Neural progenitor cell (in vitro differentiated cells): Measurements from ENCODE around the gene REV3L. TPM values are rescaled to one million over a fixed set of nuclear protein-coding genes. Genes with fewer than 3 reads are reported as not detected.
"Not testable (repeated sequence)": the region's sequence is repeated elsewhere in the genome, so short reads cannot be mapped to it uniquely, and the experiment has no call there.

Experiments used
- DNase-seq: peaks from one replicate; pipeline ENCODE4 v3.0.0-alpha.2; 2016; ENCODE audit warnings: low spot score
- H2AFZ ChIP-seq: fragments of 200-600 bp; sonication (generic); replicated peaks from 2 replicates; pipeline ENCODE4 v1.6.1; 2016; ENCODE audit warnings: antibody characterized with exemption
- H3F3A ChIP-seq: fragments of 200-600 bp; sonication (generic); 2 replicates; pipeline ENCODE4 v1.6.1; 2016; ENCODE audit warnings: antibody characterized with exemption, low read depth
- H3K27ac ChIP-seq: fragments of 200-600 bp; sonication (generic); 2 replicates; pipeline ENCODE4 v1.5.1; 2016; ENCODE audit warnings: mild to moderate bottlenecking
- H3K27me3 ChIP-seq: fragments of 200-600 bp; sonication (generic); 2 replicates; pipeline ENCODE4 v1.6.1; 2016; ENCODE audit warnings: mild to moderate bottlenecking, moderate library complexity
- H3K36me3 ChIP-seq: fragments of 200-600 bp; sonication (generic); 2 replicates; pipeline ENCODE4 v1.5.1; 2016
- H3K4me1 ChIP-seq: fragments of 200-600 bp; sonication (generic); 2 replicates; pipeline ENCODE4 v1.6.1; 2016; ENCODE audit warnings: mixed run types
- H3K4me2 ChIP-seq: fragments of 200-600 bp; sonication (generic); 2 replicates; pipeline ENCODE4 v1.6.1; 2016
- H3K4me3 ChIP-seq: fragments of 200-600 bp; sonication (generic); 2 replicates; pipeline ENCODE4 v1.5.1; 2016
- H3K79me2 ChIP-seq: fragments of 200-600 bp; sonication (generic); 2 replicates; pipeline ENCODE4 v1.6.1; 2016; ENCODE audit warnings: low read depth
- H3K9ac ChIP-seq: fragments of 200-600 bp; sonication (generic); 2 replicates; pipeline ENCODE4 v1.6.1; 2016
- H3K9me3 ChIP-seq: fragments of 200-600 bp; sonication (generic); 2 replicates; pipeline ENCODE4 v1.5.1; 2016; ENCODE audit warnings: low read depth
- H4K20me1 ChIP-seq: fragments of 200-600 bp; sonication (generic); 2 replicates; pipeline ENCODE4 v1.6.1; 2016; ENCODE audit warnings: low read depth
- H3K27ac Mint-ChIP-seq: 3 replicates; pipeline ENCODE4 v1.8.0; 2021; ENCODE audit warnings: mixed read lengths
- H3K27me3 Mint-ChIP-seq: 2 replicates; pipeline ENCODE4 v1.8.0; 2022; ENCODE audit warnings: low read depth, mild to moderate bottlenecking, inconsistent platforms, moderate library complexity, mixed read lengths; ENCODE audit not compliant: insufficient read depth
- H3K36me3 Mint-ChIP-seq: 3 replicates; pipeline ENCODE4 v1.8.0; 2021; ENCODE audit warnings: mixed read lengths
- H3K4me1 Mint-ChIP-seq: 3 replicates; pipeline ENCODE4 v1.8.0; 2021; ENCODE audit warnings: mixed read lengths
- H3K4me3 Mint-ChIP-seq: 3 replicates; pipeline ENCODE4 v1.8.0; 2021; ENCODE audit warnings: mild to moderate bottlenecking, moderate library complexity, mixed read lengths
- H3K9me3 Mint-ChIP-seq: 3 replicates; pipeline ENCODE4 v1.8.0; 2020; ENCODE audit warnings: mixed read lengths
- CTCF ChIP-seq: fragments of 200-600 bp; sonication (generic); IDR thresholded peaks from 2 replicates; pipeline ENCODE4 v1.5.1; 2017; ENCODE audit warnings: antibody characterized with exemption, mild to moderate bottlenecking
- EZH2 ChIP-seq: fragments of 200-600 bp; sonication (generic); IDR thresholded peaks from 2 replicates; pipeline ENCODE4 v1.6.1; 2017; ENCODE audit warnings: antibody characterized with exemption, mild to moderate bottlenecking, moderate library complexity
- EZH2phosphoT487 ChIP-seq: fragments of 200-600 bp; sonication (generic); IDR thresholded peaks from 2 replicates; pipeline ENCODE4 v1.6.1; 2017; ENCODE audit warnings: antibody characterized with exemption
- total RNA-seq: library from RNA; depleted of rRNA; stranded (reverse); fragments of >200 nt; gene quantifications from 2 replicates; pipeline ENCODE4 v1.2.3, GENCODE V29; 2015; ENCODE audit warnings: low replicate concordance

Gene REV3L
- total RNA-seq, 1 donor from 2014 or later = 23.5 TPM

- H3K9me3 ChIP-seq = no peaks in the 10 kb centered on the region
- H3K79me2 ChIP-seq = peaks cover 88% of the 10 kb centered on the region
- Mint-ChIP-seq H3K9me3 (no peaks in the 10 kb centered on the region), H3K4me3 (no peak overlapping the region), H3K36me3 (no peaks in the 10 kb centered on the region), H3K27ac (no peak overlapping the region), H3K27me3 (no peaks in the 10 kb centered on the region), H3K4me1 (peaks cover 41% of the 10 kb centered on the region)
- H3K27me3 ChIP-seq = peaks cover 55% of the 10 kb centered on the region
- H3K4me1 ChIP-seq = peaks cover 41% of the 10 kb centered on the region
- peak overlapping the region; percentile 52 for H3K4me2 ChIP-seq
- TF ChIP-seq CTCF (no peak), EZH2 (no peak), EZH2phosphoT487 (no peak)
- H2AFZ ChIP-seq = no peak overlapping the region
- H3K9ac ChIP-seq = no peak overlapping the region
- no peak for DNase-seq
- no peak overlapping the region for H3K4me3 ChIP-seq
- H3K27ac ChIP-seq = no peak overlapping the region
- H4K20me1 ChIP-seq = peaks cover 87% of the 10 kb centered on the region
- no peaks in the 10 kb centered on the region for H3K36me3 ChIP-seq
- H3F3A ChIP-seq = peaks cover 30% of the 10 kb centered on the region
Observed at GRCh38 chr6:111477481-111477938, 5.5 kb downstream of the REV3L start.

GRCh38 chr6:111476061-111476460 lies 7.0 kb downstream of the REV3L start:
- H3K4me3 ChIP-seq, H3K4me2 ChIP-seq, H3K36me3 ChIP-seq, H3K9me3 ChIP-seq, H3K27ac Mint-ChIP-seq, H3K27me3 Mint-ChIP-seq, H2AFZ ChIP-seq, DNase-seq, H3K4me3 Mint-ChIP-seq, H3K9ac ChIP-seq, H3K36me3 Mint-ChIP-seq, H3K27ac ChIP-seq, H3K9me3 Mint-ChIP-seq: not testable (repeated sequence)
- H3K4me1 ChIP-seq = peaks cover 34% of the 10 kb centered on the region
- H3K27me3 ChIP-seq = peaks cover 52% of the 10 kb centered on the region
- peaks cover 86% of the 10 kb centered on the region for H3K79me2 ChIP-seq
- H3F3A ChIP-seq = peaks cover 24% of the 10 kb centered on the region
- H3K4me1 Mint-ChIP-seq = peaks cover 32% of the 10 kb centered on the region
- H4K20me1 ChIP-seq = peaks cover 89% of the 10 kb centered on the region

DNA sequence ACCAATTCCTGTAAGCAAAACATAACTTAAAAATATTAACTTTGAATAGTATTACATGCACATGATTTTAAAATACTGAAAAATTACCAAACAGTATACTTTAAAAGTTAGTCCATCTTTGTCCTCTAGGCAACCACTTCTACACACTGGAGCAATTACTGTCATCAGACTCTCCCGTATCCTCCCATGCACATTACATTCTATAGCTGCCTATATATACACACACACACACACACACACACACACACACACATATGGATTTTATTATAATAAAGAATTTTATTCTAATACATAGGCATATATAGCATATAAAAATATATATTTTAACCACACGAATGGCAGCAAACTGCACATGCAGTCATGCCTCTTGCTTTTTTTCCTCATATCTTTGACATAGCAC lies 8.2 kb downstream of the REV3L start:
- H3K4me3 ChIP-seq = no peak overlapping the region
- no peaks in the 10 kb centered on the region for H3K27me3 Mint-ChIP-seq
- TF ChIP-seq EZH2phosphoT487 (no peak), CTCF (no peak), EZH2 (no peak)
- no peak overlapping the region for H3K4me3 Mint-ChIP-seq
- H3K36me3 ChIP-seq = no peaks in the 10 kb centered on the region
- H3K4me1 Mint-ChIP-seq = peaks cover 24% of the 10 kb centered on the region
- H3K27ac ChIP-seq = no peak overlapping the region
- H3K79me2 ChIP-seq = peaks cover 73% of the 10 kb centered on the region
- peaks cover 22% of the 10 kb centered on the region for H3K4me1 ChIP-seq
- no peaks in the 10 kb centered on the region for H3K9me3 ChIP-seq
- H3K36me3 Mint-ChIP-seq = no peaks in the 10 kb centered on the region
- H2AFZ ChIP-seq = no peak overlapping the region
- no peaks in the 10 kb centered on the region for H3K9me3 Mint-ChIP-seq
- peaks cover 89% of the 10 kb centered on the region for H4K20me1 ChIP-seq
- no peak overlapping the region for H3K4me2 ChIP-seq
- H3K27me3 ChIP-seq = peaks cover 39% of the 10 kb centered on the region
- no peak overlapping the region for H3K9ac ChIP-seq
- no peak overlapping the region for H3K27ac Mint-ChIP-seq
- H3F3A ChIP-seq = peaks cover 19% of the 10 kb centered on the region
- no peak for DNase-seq

DNA sequence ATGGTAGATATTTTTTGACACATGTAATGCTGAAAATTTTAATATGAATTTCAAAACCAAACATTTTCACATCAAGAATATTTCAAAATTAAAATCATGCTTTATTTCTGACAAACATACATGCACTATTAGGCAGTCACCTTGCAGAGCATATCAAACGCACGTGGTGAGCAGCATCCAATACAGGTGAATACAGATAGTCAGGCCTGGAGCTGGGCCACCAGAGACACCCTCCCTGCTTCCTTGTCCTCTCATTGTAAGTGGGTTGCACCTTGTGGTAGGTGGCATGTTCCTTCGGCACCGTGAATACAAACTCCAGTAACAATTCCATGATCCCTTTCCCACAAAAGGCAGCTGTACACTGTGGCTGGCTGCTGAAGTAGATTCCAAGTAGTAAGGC lies 8.9 kb downstream of the REV3L start:
- H3K36me3 ChIP-seq = no peaks in the 10 kb centered on the region
- DNase-seq = no peak
- H3K9ac ChIP-seq = no peak overlapping the region
- peaks cover 87% of the 10 kb centered on the region for H4K20me1 ChIP-seq
- peaks cover 72% of the 10 kb centered on the region for H3K79me2 ChIP-seq
- peaks cover 13% of the 10 kb centered on the region for H3F3A ChIP-seq
- no peak for TF ChIP-seq EZH2
- no peak for TF ChIP-seq CTCF
- TF ChIP-seq EZH2phosphoT487 = no peak
- no peak overlapping the region for H3K27ac ChIP-seq
- peaks cover 16% of the 10 kb centered on the region for H3K4me1 ChIP-seq
- no peak overlapping the region for H3K4me3 ChIP-seq
- no peak overlapping the region for H2AFZ ChIP-seq
- H3K4me2 ChIP-seq = no peak overlapping the region
- Mint-ChIP-seq H3K4me1 (peaks cover 22% of the 10 kb centered on the region), H3K36me3 (peaks cover 1% of the 10 kb centered on the region), H3K9me3 (no peaks in the 10 kb centered on the region), H3K27ac (no peak overlapping the region), H3K4me3 (no peak overlapping the region), H3K27me3 (no peaks in the 10 kb centered on the region)
- no peaks in the 10 kb centered on the region for H3K9me3 ChIP-seq
- peaks cover 36% of the 10 kb centered on the region for H3K27me3 ChIP-seq
